Lower leg skin (tissue), 3 donors: ENCODE results near the gene SLC8A1.

Experiments used
- CTCF ChIP-seq, 3 donors: fragments of 450-650 bp; IDR thresholded peaks; one replicate each; pipeline ENCODE4 v1.5.1; 2016; ENCODE audit warnings: antibody characterized with exemption in 3 of 3, mild to moderate bottlenecking in 3 of 3, moderate library complexity in 2 of 3
- POLR2A ChIP-seq, 2 donors: fragments of 450-650 bp; IDR thresholded peaks; one replicate each; pipeline ENCODE4 v1.6.1; 2016 to 2017; ENCODE audit warnings: antibody characterized with exemption in 2 of 2, mild to moderate bottlenecking in 1 of 2, moderate library complexity in 1 of 2

DNA sequence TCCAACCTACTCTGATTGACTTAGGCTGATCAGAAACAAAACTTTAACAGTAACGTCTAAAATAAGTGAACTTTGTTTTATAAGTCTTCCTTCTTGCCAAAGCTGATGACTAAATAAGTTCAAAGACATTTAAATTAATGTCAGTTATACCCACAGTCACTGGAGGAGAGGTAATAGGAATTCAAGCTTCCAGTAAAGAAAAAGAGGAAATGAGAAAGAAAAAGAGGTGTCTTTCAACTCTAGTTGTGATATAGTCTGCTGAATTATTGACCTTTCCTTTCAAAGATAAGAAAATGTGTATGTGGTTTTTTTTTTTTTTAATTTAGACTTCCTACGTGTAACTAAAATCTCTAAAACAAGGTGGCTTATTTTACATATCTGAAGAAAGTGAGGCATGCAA is 191.5 kb downstream of the SLC8A1 start:
- TF ChIP-seq CTCF (IDR thresholded peaks at IDR 0.05), result no peak
- no peak for TF ChIP-seq POLR2A (IDR thresholded peaks at IDR 0.05)
